Stimulated activated naive CD4-positive, alpha-beta T cell (primary cell): Measurements from ENCODE around the gene STK32B.

Experiments
- DNase-seq, 6 experiments: peaks; one replicate each; lab custom pipeline; 2025; lab: John Stamatoyannopoulos, UW

Gene STK32B

GRCh38 chr4:5446595-5447226 lies 395.4 kb downstream of the STK32B start:
- DNase-seq, result no peak

DNA sequence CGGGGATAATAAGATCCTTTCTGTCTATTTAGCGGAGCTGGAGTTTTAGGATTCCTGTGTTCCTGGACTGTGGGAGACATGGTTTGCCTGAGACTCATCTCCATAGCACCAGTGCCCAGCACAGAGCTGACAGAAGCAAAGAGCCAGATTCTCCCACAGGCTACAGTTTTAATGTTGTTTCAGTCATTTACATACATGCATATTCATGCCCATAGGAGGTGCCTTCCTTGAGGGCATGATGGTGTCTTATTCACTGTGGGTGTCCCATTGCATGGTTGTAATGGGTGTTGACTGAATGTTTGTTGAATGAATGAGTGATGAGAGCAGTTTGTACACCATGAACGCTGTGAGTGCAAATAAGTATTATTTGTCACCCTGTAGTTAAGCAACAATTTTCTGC lies 396.5 kb downstream of the STK32B start:
- no peak for DNase-seq

DNA sequence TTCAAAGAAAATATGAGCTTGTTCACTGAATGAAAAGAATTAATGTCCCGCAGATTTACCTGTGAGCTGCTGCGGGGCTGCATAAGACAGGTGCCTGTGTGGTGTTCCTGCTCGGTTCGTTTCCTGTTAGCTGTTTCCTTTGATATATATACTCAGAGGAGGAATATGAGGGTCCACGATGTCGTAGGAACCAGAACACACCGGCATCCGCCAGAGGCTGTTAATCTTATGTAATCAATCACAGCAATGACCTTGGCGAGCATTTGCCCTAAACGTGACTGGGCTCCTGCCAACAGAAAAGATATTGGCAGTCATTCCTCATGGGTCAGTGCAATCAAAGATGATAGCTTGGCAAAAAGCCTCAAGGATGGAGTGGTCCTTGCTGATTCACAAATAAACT lies 396.9 kb downstream of the STK32B start:
- no peak for DNase-seq

- DNase-seq, result no peak
These were observed 400.0 kb downstream of the STK32B start for GRCh38 chr4:5451243-5451642.

DNA sequence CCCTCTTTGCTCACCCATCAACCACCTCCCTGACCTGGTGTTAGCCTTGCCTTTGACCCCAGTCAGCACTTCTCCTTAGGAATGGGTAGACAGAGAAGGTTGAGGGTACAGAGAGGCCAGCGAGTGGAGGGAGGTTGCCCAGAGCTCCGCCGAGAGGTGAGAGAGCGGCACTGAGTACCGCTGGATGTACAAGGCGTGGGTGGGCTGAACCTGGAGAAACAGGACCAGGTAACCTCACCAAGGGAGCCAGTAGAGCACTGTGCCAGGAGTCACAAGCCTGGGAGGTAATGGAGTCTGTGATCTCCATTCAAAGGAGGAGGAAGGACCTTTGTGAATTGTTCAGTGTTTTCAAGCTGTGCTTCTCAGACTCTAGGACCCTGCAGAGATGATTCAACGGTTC lies 400.9 kb downstream of the STK32B start:
- DNase-seq, result no peak

- DNase-seq, result no peak
These were observed 403.8 kb downstream of the STK32B start for GRCh38 chr4:5455003-5455585.

GRCh38 chr4:5456296-5456845 lies 405.1 kb downstream of the STK32B start:
- DNase-seq, result no peak

GRCh38 chr4:5458676-5459075 lies 407.4 kb downstream of the STK32B start:
- no peak for DNase-seq

DNA sequence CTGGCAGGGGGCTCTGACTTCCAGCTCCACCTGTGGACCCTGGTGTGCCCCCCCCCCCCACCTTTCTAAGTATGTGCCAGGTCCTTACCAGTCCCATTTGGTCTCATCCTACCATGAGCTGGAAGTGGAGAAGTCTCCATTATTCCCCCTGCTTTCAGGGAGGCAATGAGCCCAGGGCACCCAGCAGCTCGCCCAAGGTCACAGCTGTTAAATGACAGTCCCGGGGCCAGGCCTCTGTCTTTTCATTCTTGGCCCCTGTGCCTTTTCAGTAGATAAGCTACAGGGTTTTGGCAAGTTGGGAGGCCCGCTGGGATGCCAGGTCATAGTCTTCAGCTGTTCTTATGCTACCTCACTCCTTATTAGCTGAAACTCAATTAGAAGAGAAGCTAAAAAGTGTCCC lies 408.0 kb downstream of the STK32B start:
- no peak for DNase-seq

- peak in 1 of 6 experiments; percentile 2 for DNase-seq
These were observed 409.0 kb downstream of the STK32B start for GRCh38 chr4:5460106-5460801.

DNA sequence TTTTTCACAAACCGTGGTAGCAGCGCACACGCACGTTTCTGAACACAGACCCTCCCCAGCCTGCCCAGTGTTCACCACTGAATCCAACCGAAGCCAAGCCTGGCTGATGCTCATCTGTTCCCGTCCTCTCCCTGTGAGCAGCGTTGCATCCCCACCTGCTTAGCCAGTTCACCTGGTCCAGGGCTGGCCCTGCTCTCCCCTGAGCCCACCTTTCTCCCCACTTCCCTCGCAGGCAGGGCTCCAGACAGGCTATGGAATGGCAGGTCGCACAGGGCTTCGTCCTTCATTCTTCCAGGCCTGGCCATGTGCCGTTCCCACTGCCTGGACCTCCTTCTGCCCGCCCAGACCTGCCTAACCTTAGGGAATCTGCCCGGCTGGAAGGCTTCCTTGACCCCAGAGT lies 410.2 kb downstream of the STK32B start:
- no peak for DNase-seq

GRCh38 chr4:5462254-5462835 lies 411.1 kb downstream of the STK32B start:
- no peak for DNase-seq

- DNase-seq, result no peak
These were observed 411.6 kb downstream of the STK32B start for GRCh38 chr4:5462896-5463295.

GRCh38 chr4:5463361-5463760 lies 412.1 kb downstream of the STK32B start:
- DNase-seq, result no peak

GRCh38 chr4:5463936-5464650 lies 412.8 kb downstream of the STK32B start:
- DNase-seq, result no peak

GRCh38 chr4:5465529-5465928 lies 414.2 kb downstream of the STK32B start:
- no peak for DNase-seq

GRCh38 chr4:5465956-5466355 lies 414.7 kb downstream of the STK32B start:
- DNase-seq, result no peak

DNA sequence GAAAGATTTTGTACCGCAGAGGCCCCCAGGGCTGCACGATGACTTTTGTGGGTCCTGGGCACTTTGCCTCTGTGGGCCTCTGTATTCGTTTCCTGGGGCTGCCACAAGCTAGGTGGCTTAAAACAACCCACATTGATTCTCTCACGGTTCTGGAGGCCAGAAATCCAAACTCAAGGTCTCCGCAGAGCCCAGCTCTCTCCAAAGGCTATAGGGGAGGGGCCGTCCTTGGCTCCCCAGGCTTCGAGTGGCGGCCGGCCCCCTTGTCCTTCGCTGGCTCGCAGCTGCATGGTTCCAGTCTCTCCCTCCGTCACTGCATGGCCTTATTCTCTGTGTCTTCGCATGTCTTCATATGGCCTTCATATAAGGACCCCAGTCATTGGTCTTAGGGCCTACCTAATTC lies 415.8 kb downstream of the STK32B start:
- DNase-seq, result no peak

- DNase-seq, result no peak
These were observed 418.0 kb downstream of the STK32B start for GRCh38 chr4:5469151-5469775.

GRCh38 chr4:5469861-5470260 lies 418.6 kb downstream of the STK32B start:
- DNase-seq, result no peak

DNA sequence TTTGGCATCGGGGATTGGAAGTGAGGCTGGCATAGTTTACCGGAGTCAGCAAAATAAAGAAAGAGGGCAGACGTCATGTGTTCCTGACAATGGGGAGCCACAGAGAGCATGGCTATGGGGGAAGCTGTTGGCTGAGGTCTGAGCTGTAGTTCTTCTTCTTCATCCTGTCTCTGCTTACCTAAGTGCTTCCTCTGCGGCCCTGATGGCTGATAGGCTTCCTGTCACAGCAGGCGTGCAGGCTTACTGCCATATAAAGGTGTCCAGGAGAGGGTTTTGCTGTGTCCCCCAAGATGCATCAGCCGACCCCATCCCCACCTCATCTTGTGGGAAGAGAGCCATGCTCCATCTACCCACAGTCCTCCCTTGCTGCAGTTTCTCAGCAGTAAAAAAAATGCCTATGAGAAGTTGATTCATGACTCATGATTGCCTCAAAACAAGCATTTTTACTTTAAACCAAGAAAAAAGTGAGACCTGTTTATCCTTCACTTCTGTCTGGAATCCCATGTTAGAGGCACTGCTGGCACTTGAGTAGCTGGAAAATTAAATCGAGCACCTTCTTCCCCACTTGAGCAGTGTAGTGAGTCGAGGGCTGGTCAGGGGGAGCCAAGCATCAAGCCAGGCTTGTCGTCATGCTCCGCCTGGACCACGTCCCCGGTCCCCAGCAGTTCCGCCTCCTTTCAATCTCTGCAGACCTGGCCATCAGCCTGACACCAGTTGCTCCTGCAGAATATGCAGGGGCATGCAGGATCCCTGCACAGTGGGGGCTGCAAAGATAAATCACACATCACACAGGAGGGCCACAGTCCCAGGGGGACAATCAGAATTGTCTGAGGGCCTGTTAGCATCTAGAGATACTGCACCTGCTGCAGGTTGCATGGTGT lies 419.3 kb downstream of the STK32B start:
- DNase-seq, result no peak
